ENCODE results near the gene GALNT17.

GALNT17 gene

DNA sequence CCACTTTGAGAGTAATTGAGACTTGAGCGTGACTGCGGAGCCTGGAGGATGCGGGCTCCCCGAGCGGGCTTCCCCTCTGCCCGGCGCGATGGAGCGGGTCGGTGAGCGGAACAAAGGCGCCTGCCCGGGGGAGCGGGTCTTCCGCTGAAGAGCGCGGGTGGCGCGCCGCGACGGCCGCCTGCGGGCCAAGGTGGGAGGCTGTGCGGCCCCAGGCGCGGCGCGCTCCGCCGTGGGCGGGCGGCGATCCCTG lies at the start of gene GALNT17:
GALNT17 (plus strand) TSS at position 18 of the 250 bp plus-strand sequence.
- DNase-seq (ENCODE audit: low spot score) (peak; percentile 50), FAIRE-seq (no peak)

DNA sequence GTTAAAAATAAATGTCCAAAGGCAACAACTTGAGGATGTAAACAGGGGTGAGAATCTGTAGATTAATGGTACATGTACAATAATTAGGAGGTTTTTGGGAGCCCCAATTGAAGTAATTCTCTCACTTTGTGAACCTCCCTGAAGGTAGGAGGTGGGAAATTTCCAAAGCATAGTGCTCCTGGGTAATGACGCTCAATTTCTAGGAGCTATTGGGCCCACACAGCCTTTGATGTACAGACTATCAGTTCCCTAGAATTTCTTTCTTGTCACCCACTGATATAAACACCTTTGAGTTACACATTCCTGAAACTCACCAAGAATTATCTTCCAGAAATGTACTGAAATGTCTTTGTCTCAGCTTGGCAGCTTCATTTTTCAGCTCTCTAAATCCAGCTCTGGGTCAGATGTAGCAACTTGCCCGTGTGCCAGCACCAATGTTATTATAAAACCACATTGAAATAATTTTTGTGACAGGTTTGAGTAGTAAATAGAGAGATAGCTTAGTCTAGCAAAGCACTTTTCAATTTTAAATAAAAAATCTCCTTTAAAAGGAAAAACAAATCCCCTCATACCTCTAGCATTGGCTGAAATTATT lies 36.6 kb upstream of the GALNT17 start:
- no peak for DNase-seq (ENCODE audit: low spot score)
- FAIRE-seq = no peak

DNA sequence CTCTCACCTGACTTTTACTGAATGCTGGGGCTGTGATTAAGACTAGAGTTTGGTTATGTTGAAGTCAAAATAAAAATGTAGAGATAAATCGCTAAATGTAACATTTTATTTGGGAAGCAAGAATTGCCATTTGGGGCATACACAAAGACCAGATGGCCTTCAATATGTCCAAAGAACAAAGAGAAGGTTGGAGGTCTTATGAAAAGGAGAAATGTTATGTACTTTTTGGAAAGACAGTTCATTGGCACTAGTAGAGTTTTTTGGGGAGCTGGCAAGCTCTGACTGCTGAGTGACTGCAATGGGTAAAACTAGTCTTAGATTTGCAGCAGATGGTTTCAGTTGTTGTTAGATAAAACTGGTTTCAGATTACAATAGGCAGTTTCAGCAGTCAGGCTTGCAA lies 35.6 kb upstream of the GALNT17 start:
- FAIRE-seq = no peak
- no peak for DNase-seq (ENCODE audit: low spot score)

DNA sequence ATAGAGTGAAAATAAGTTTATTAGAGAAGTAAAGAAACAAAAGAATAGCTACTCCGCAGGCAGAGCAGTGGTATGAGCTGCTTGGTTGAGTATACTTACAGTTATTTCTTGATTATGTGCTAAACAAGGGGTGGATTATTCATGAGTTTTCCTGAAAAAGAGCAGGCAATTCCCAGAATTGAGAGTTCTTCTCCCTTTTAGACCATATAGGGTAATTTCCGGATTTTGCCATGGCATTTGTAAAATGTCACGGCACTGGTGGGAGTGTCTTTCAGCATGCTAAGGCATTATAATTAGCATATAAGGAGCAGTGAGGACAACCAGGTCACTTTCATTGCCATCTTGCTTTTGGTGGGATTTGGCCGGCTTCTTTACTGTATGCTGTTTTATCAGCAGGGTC lies 25.7 kb upstream of the GALNT17 start:
- FAIRE-seq (no peak), DNase-seq (ENCODE audit: low spot score) (no peak)

DNA sequence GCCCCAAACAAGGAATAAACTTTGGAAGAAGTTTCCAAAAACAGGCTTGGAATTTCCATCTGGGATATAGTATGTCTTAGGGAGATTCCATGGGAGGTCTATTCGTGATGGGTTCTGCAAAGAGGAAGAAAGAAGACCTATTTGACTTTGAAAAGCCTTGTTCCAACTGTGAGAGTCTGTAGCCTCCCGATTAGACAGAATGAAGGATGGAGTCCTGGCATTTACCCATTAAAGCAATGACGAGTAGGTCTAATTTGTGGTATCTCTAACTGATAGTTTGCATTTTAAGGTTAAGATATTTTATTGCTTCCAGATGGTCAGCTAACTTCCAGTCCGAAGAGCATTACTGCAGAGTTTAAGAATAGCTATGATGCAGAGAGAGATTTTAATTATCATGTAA lies 19.5 kb upstream of the GALNT17 start:
- DNase-seq (ENCODE audit: low spot score) (no peak), FAIRE-seq (no peak)

DNA sequence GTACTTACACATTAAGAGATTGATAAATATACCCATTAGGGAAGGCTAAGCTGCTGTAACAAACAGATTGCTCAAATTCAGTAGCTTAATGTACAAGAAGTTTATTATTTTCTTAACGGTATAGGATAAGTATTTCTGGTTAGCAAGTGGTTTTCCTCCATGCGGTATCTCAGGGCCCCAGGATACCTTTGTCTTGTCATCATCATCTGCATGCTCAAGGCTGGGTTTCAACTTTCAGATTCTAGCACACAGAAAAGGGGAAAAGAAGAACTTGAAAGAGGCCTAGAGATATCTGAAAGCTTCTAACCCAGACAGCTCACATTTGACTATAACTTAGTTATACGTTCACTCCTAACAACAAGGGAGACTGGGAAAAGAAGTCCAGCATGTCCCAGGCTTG lies 11.8 kb upstream of the GALNT17 start:
- FAIRE-seq (no peak), DNase-seq (ENCODE audit: low spot score) (no peak)

DNA sequence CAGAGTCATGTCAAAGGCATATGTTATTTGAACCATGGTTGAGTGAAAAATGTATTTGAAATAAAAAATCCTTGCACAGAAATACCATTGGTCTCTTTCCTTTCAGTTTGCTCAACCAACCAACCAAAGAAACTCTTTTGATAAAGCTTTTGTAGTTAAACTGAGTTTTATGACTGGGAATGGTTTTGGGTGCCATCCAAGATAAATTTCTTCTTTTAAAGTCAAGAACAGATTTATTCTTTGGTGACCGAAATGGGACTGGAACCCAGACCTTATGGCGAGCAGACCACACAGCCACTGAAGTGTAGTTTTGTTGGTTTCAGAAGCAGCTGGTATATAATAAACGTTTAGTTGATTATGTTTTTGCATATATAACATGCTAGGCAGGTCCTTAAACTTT lies 2.8 kb upstream of the GALNT17 start:
- FAIRE-seq (no peak), DNase-seq (ENCODE audit: low spot score) (no peak)

DNA sequence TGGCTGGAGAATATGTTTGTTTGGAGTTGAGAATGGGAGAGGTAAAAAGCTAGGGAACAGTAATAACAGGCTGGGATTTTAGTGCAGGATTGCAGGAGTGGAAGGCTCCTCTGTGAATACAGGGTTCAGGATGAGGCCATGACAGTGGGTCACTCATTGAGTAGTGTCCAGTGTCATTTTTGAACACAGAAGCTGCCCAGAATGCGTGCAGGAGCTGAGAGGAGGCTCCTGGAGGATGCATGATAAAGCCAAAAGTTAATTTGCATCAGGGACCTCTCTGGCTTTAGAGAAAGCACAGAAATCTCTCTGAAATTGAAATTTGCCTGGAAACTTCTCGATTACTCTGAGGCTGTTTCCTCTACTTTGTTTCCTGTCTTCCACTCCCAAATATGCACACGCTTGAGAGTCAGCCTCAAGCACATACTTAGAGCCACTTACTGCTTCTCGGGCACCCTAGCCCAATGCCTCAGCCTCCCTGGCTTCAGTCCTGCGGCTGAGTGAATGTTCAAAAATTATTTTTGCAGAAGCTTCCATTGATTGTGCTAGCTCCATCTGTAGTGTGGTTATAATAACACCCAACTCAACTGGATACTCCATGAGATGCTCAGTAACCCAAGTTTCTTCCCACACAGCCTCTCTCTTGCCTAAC lies 1.8 kb upstream of the GALNT17 start:
- no peak for FAIRE-seq
- DNase-seq (ENCODE audit: low spot score) = no peak

DNA sequence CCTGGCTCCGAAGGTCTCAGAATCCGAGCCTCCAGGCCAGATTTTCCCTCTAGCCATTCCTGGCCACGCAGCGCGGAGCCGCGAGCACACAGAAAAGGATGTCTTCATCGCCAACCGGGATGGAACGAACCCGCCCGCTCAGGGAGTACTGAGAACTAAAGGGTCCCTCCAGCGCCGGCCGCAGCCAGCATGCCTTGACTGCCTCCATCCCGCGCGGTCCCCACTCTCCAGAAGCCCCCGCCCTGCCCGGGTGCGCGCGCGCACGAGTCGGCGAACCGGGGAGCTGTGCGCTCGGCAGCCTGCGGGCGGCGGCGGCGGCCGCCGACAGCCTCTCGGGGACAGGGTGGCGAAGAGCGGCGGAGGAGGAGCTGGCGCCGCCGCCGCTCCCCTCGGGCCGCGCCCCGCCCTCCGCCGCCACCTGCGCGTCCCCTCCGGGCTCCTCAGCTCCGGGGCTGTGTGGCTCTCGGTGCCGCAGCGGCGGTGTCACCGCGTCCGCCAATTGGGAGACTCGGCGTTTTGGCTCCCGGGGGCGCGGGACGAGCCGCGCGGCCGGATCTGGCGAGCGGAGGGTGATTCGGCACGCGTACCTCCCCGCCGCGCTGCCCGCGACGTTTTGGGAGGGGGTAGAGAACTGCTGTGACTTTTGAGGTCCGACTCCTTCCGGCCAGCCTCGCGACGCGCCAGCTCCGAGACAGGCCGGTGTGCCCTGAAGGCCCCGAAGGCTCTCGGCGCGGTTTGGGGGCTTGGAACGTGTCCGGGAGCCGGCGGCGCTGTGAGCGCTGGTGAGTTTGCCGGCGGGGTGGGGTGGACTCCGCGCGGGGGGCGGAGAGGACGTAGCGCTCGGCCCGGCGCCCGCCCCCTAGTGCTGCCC lies 453 bp upstream of the GALNT17 start:
- no peak for FAIRE-seq
- peak; percentile 82 for DNase-seq (ENCODE audit: low spot score)

DNA sequence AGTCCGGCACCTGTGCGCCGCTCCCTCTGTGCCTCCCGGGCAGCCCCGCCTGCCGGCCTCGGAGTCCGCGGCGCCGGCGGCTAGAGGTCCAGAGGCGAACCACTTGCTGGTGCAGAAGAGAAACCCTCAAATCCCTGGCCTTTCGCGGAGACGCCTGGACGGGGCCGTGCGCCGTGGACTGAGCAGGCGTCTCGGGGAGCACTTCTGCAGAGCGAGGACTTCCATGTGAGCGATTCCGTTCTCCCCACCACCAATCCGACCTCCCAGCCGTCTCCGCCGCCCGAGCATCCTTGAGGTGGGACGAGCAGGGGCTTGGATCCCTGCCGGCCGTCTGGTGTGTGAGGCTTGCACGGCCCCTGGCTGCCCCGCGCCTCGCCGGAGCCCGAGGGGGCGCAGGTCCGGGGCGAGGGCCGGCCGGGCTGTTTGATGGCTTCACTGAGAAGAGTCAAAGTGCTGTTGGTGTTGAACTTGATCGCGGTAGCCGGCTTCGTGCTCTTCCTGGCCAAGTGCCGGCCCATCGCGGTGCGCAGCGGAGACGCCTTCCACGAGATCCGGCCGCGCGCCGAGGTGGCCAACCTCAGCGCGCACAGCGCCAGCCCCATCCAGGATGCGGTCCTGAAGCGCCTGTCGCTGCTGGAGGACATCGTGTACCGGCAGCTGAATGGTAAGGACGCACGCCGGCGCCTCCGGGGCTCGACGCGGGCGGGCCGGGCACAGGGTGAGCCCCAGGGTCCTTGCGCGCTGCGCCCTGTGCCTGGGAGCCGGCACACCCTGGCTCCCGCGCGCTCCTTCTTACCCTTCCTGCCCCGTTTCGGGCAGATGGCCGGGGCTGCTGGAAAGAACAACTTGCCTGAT lies 660 bp downstream of the GALNT17 start:
- DNase-seq (ENCODE audit: low spot score) = no peak
- no peak for FAIRE-seq

DNA sequence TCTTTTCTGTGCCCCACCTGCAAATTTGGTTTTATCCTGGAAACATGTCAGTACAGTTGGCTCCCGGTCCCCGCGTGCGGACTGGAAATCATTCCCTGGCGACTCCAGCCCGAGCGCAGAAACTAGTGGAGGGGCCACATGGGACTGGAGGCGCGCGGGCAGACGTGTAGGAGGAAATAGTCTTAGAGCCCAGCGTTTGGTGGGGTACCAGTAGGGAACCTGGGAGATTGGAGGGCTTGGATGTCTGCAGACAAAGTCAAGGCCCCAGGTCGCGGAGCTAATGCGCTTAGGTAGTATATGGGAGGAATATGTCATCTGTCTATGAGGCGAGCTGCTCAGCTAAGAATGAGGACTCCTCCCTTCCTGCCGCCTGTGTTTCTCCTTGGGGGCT lies 1.3 kb downstream of the GALNT17 start:
- no peak for DNase-seq (ENCODE audit: low spot score)
- no peak for FAIRE-seq

DNA sequence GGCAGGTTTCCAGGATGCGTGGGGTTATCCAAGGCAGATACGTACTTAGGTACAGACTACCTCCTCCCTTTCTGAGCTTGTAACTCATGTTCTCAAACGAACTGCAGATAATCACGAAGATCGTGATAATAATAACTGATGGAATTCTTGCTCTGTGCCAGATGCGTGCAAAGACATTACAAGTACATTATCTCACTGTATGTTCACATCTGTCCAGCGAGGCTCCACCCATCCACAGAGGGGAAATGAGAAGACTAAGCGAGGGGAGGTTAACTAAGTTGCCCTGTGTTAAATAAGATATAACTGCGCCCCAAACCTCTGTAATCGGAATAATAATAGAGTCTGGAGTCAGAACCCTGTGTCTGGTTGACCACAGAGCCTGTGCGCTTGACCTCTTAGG lies 1.9 kb downstream of the GALNT17 start:
- DNase-seq (ENCODE audit: low spot score) (no peak), FAIRE-seq (no peak)

DNA sequence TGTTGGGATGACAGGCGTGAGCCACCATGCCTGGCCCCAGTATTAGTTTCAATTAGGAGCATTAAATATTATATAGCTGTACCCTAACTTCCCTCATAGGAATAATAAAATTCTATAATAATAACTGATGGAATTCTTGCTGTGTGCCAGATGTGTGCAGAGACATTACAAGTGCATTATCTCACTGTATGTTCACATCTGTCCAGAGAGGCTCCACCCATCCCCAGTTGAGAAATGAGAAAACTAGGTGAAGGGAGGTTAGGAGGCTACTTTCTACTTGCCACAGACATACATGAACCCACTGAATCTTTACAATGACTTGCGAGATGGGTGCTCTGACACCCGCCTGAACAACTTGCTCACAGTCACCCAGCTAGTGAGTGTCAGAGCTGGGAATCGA lies 3.2 kb downstream of the GALNT17 start:
- no peak for DNase-seq (ENCODE audit: low spot score)
- FAIRE-seq = no peak

DNA sequence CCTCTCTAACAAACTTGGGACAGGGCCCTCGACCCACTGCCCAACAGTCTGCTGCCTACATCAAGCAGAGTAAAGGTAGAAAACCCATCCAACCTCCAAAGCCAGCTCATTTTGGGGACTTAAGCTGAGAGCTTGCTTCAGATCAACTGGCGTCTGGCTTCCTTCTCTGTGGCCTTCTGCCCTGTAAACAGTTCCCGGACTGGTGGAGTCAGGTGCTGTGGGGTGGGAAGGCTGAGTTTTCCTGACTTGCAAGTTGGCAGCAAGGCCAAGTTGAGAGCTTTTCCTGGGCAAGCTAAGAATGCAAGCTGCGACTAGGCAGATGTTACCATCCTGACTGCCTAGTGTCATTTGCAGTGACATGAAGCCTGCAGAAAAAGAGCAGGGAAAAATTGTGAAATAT lies 3.7 kb downstream of the GALNT17 start:
- DNase-seq (ENCODE audit: low spot score) (no peak), FAIRE-seq (no peak)

DNA sequence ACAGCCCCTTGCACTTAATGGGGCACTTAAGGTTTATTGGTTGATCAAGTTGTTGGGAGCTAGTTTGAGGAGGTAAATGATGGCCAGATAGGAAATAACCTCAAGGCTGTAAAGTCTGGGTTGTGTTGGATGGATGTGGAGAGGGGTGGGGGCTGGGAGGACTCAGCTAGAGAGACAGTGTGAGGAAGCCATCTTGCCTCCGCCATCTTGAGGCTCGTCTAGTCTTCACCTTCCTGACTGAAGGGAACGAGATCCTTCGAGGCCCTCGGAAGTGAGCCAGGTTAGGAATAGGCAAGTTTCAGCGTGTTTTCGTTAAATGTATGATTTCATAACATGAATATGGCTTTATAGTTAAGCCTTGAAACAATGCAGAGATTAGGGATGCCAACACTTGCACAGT lies 5.5 kb downstream of the GALNT17 start:
- FAIRE-seq (no peak), DNase-seq (ENCODE audit: low spot score) (no peak)

DNA sequence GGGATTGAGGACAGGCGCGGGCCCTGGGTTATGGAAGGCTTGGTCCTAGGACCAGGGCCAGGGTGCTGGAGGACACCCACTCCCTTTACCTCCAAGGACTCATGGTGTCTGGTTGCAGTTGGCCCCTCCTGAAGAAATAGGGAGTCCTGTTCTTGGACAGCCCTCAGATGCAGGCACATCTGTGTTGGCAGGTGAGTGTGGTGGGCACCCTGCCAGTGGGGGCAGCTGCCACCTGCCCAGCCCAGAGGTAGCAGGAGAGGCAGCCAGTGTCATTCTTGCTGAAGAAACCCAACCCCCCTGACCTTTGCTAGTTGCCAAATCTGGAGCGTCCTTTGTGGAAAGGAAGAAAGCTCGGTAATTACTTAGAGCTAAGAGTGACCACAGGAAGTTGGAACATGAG lies 8.3 kb downstream of the GALNT17 start:
- FAIRE-seq (no peak), DNase-seq (ENCODE audit: low spot score) (no peak)

DNA sequence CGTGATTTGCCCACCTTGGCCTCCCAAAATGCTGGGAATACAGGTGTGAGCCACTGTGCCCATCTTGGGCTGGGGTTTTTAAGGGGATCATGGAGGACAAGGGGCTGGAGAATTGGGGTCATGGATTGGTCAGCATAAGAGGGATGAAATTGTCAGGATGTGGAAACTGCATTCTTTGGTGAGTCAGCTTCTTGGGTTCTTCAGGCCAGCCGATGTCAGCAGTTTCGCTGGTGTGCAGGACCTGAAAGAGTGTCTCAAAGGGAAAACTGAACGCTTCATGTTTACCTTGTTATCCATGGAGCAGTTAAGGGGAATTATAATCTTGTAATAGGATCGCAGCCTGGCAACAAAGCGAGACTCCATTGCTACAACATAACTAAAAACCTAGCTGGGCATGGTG lies 13.0 kb downstream of the GALNT17 start:
- DNase-seq (ENCODE audit: low spot score) = no peak
- FAIRE-seq = no peak

DNA sequence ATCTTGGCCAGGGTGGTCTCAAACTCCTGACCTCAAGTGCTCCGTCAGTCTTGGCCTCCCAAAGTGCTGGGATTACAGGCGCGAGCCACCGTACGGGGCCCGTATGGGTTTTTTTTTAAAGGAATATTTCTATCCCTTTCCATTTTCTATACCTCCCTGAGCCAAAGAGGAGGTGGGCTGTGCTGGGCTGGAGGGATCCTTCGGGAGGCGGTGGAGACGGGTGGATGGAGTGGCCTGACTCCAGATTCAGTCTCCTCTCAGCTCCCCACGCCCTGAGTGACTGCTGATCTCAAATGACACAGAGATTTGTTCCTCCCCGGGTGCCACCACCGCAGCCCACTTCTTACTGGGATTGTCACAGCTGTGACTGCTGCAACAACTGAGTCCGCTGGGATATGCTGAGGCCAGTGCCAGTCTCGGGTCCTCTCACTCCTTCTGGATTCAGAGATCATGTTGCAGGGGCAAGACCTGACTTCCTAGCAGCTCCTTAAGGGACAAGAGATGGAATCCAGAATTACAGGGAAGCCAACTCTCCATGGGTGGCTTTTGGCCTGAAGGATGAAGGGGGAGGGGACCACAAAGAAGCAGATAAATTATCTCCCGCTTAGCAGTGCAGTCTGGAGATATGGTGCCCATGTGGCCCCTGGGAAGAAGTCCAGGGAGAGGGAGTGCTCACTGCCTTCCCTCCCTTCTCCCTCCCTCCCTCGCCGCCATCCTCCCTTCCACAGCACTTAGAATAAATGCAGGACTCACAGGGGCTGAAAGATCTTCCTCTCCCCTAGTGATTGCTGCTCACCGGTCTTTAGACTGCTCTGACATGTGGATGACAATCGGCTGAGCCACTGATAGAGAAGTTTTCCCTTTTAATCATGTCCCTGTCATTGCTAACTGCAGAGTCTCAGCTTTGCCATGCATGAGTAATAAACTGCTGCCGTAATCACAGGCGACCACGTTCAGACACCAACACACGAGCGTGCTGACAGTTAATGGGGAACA lies 14.3 kb downstream of the GALNT17 start:
- DNase-seq (ENCODE audit: low spot score) = no peak

DNA sequence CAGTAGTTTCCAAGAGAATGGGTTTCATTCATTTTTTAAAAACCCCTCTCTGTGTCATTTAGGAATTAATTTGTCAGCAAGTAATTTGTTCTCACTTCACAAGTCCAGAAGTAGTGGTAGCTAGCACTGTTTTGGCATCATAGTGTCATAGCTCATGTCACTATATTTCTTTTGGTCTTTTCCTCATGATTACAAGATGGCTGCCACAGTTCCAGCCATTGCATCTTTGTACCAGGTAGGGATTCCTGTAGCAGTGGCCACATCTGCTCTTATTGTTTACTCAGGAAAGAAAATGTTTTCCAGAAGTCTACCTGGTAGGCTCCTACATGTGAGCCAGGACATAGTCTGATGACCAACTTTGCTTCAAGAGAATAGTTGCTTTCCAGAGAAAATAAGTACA lies 16.2 kb downstream of the GALNT17 start:
- FAIRE-seq = no peak
- no peak for DNase-seq (ENCODE audit: low spot score)

More for the DNA sequence above, 14.3 kb downstream of the GALNT17 start:
- no peak for FAIRE-seq

DNA sequence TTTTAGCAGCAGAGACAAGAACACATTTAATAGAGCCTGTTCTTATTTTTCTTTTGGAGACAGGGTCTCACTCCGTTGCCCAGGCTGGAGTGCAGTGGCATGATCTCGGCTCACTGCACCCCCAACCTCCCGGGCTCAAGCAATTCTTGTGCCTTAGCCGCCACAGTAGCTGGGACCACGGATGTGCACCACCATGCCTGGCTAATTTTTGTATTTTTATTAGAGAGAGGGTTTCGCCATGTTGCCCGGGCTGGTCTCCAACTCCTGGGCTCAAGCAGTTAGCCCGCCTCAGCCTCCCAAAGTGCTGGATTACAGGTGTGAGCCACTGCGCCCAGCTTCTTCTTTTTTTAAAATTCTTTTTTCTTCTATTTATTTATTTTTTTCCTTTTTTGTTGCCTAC lies 23.3 kb downstream of the GALNT17 start:
- FAIRE-seq (no peak), DNase-seq (ENCODE audit: low spot score) (no peak)

DNA sequence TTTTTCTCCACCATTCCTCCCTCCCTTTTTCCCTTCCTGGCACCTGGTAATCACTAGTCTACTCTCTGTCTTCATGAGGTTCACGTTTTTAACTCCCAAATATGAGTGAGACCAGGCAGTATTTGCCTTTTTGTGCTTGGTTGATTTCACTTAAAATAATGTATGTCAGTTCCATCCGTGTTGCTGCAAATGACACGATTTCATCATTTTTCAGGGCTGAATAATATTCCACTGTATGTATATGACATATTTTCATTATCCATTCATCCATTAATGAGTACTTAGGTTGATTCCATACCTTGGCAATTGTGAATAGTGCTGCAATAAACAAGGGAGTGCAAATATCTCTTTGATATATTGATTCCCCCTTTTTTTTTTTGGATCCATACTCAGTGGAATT lies 25.8 kb downstream of the GALNT17 start:
- DNase-seq (ENCODE audit: low spot score) (no peak), FAIRE-seq (no peak)
